ENCODE data around the gene ZFAND3. TPM values are rescaled to one million over a fixed set of nuclear protein-coding genes. Genes with fewer than 3 reads are reported as not detected.
"Not testable (repeated sequence)": the region's sequence is repeated elsewhere in the genome, so short reads cannot be mapped to it uniquely, and the experiment has no call there.

Gene ZFAND3
- total and polyA plus RNA-seq, 2 donors (not counting 3 experiments of a cell fraction or from before 2014, with no cell fraction given), result 15.4 to 54.2 TPM

DNA sequence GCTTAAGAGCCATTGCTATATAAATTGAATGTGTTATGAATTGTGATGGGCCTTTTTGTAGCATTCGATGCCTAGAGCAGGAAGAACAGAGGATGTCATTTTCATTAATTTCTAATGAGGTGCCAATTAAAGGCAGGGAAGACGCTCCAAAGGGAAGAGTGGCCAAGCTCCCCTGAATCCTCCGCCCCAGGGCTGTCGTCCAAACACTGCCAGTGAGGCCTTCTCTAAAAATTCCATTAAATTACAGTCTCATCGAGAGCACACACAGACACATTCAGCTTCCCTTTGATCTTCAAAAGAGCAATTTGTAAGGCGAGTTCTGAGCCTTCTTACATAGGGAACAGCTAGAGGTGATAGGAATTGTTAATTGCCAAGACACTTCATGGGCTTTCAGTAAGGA, 300.0 kb downstream of the ZFAND3 start:
- ChIA-PET POLR2A (no interaction called here), CTCF (interaction anchor here (1.0 kb wide), 3 partner anchors 89 to 375 kb away, joined by 3 read pairs; no protein-coding TSS in a partner anchor)
- dilution Hi-C loops (cut with MboI; ENCODE audit: extremely low pct_ligation_motif_present, low sequenced_read_pairs), result no loop called here
- no peaks in the 10 kb centered on the region for H3K9me3 ChIP-seq (replicated peaks; ENCODE audit: control insufficient read depth, insufficient read depth, low read length)
- H3K4me3 ChIP-seq (replicated peaks in 1 of 3; ENCODE audit: insufficient read depth in 1 of 3, low read depth in 1 of 3, low read length in 3 of 3), result no peak overlapping the region
- H4K20me1 ChIP-seq (replicated peaks; ENCODE audit: control insufficient read depth, extremely low read depth, insufficient read depth, low read length), result no peaks in the 10 kb centered on the region
- H3K27ac ChIP-seq (ENCODE audit: insufficient read depth, low read depth, low read length), result no peak overlapping the region
- no peak for DNase-seq (ENCODE audit: low read depth, low spot score)
- intact Hi-C loops (cut with micrococcal nuclease), result no loop called here
- H3K9me1 ChIP-seq (replicated peaks; ENCODE audit: control insufficient read depth, extremely low read depth, insufficient read depth, low read length), result no peaks in the 10 kb centered on the region
- no peak overlapping the region for H3K4me2 ChIP-seq (ENCODE audit: insufficient read depth, low read length)
- H3K79me2 ChIP-seq (ENCODE audit: control insufficient read depth, insufficient read depth, low read length), result peaks cover 2% of the 10 kb centered on the region
- BruUV-seq (replicated peaks), result no TSS peak
- H3K27me3 ChIP-seq (ENCODE audit: control insufficient read depth in 2 of 2, insufficient read depth in 2 of 2, low read length in 2 of 2), result no peaks in the 10 kb centered on the region
- peaks cover 0 to 3% of the 10 kb centered on the region in 2 experiments for H3K36me3 ChIP-seq (ENCODE audit: control insufficient read depth in 2 of 2, extremely low read depth in 1 of 2, insufficient read depth in 2 of 2, low read length in 2 of 2)
- no peak overlapping the region for H3K9ac ChIP-seq (replicated peaks; ENCODE audit: extremely low read depth, insufficient read depth, low read length)
- TF ChIP-seq POLR2A (IDR thresholded peaks at IDR 0.05; ENCODE audit: low read depth, low read length) (no peak), MYC (IDR thresholded peaks at IDR 0.05; ENCODE audit: low read depth, low read length) (no peak), FOS (IDR thresholded peaks at IDR 0.05; ENCODE audit: borderline replicate concordance, insufficient read depth, low read length) (no peak), GATA2 (IDR thresholded peaks at IDR 0.05; ENCODE audit: insufficient read depth, insufficient read length, low read depth, low read length) (no peak), JUN (IDR thresholded peaks at IDR 0.05; ENCODE audit: borderline replicate concordance, insufficient read depth, insufficient read length, low read depth) (no peak), POLR2AphosphoS5 (IDR thresholded peaks at IDR 0.05; ENCODE audit: insufficient read depth, low read depth, low read length) (no peak), EZH2 (IDR thresholded peaks at IDR 0.05; ENCODE audit: borderline replicate concordance, low read depth, low read length, severe bottlenecking) (no peak)
- TF ChIP-seq, protein P1, sequence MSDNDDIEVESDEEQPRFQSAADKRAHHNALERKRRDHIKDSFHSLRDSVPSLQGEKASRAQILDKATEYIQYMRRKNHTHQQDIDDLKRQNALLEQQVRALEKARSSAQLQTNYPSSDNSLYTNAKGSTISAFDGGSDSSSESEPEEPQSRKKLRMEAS (IDR thresholded peaks at IDR 0.05; ENCODE audit: insufficient read depth, insufficient read length), result no peak
- TF ChIP-seq, protein P2, sequence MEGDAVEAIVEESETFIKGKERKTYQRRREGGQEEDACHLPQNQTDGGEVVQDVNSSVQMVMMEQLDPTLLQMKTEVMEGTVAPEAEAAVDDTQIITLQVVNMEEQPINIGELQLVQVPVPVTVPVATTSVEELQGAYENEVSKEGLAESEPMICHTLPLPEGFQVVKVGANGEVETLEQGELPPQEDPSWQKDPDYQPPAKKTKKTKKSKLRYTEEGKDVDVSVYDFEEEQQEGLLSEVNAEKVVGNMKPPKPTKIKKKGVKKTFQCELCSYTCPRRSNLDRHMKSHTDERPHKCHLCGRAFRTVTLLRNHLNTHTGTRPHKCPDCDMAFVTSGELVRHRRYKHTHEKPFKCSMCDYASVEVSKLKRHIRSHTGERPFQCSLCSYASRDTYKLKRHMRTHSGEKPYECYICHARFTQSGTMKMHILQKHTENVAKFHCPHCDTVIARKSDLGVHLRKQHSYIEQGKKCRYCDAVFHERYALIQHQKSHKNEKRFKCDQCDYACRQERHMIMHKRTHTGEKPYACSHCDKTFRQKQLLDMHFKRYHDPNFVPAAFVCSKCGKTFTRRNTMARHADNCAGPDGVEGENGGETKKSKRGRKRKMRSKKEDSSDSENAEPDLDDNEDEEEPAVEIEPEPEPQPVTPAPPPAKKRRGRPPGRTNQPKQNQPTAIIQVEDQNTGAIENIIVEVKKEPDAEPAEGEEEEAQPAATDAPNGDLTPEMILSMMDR (IDR thresholded peaks at IDR 0.05; ENCODE audit: extremely low read depth in 1 of 2, insufficient read depth in 1 of 2, low read depth in 1 of 2, low read length in 2 of 2), result no peak
- no peak overlapping the region for H2AFZ ChIP-seq (ENCODE audit: low read depth, low read length)
- FAIRE-seq, result no peak
- peaks cover 16% of the 10 kb centered on the region for H3K4me1 ChIP-seq (ENCODE audit: control insufficient read depth, extremely low read depth, insufficient read depth, low read length)

DNA sequence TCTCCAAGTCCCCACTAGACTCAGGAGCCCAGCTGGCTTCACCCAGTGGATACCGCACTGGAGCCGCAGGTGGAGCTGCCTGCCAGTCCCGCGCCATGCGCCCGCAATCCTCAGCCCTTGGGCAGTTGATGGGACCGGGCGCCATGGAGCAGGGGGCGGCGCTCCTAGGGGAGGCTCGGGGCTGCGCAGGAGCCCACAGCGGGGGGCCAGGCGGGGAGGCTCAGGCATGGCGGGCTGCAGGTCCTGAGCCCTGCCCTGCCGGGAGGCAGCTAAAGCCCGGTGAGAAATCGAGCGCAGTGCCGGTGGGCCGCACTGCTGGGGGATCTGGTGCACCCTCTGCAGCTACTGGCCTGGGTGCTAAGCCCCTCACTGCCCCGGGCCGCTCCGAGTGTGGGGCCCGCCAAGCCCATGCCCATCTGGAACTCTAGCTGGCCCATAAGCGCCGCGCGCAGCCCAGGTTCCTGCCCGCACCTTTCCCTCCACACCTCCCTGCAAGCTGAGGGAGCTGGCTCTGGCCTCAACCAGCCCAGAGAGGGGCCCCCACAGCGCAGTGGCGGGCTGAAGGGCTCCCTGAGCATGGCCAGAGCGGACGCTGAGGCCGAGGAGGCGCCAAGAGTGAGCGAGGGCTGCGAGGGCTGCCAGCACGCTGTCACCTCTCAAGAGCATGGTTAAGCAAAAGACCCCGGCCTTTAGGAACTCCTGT, 304.8 kb downstream of the ZFAND3 start:
- CTCF ChIA-PET, result interaction anchor here (0.9 to 1.2 kb wide), 2 partner anchors 13 to 370 kb away, joined by 3 read pairs; no protein-coding TSS in a partner anchor
- FAIRE-seq; intact Hi-C loops (cut with micrococcal nuclease); BruUV-seq (replicated peaks); H3K9me1 ChIP-seq (replicated peaks; ENCODE audit: control insufficient read depth, extremely low read depth, insufficient read depth, low read length); dilution Hi-C loops (cut with MboI; ENCODE audit: extremely low pct_ligation_motif_present, low sequenced_read_pairs); DNase-seq (ENCODE audit: low read depth, low spot score); H3K9me3 ChIP-seq (replicated peaks; ENCODE audit: control insufficient read depth, insufficient read depth, low read length); H3K9ac ChIP-seq (replicated peaks; ENCODE audit: extremely low read depth, insufficient read depth, low read length); H3K36me3 ChIP-seq (ENCODE audit: control insufficient read depth in 2 of 2, extremely low read depth in 1 of 2, insufficient read depth in 2 of 2, low read length in 2 of 2); H3K4me3 ChIP-seq (replicated peaks in 1 of 3; ENCODE audit: insufficient read depth in 1 of 3, low read depth in 1 of 3, low read length in 3 of 3); H3K79me2 ChIP-seq (ENCODE audit: control insufficient read depth, insufficient read depth, low read length); H2AFZ ChIP-seq (ENCODE audit: low read depth, low read length); H3K27me3 ChIP-seq (ENCODE audit: control insufficient read depth in 2 of 2, insufficient read depth in 2 of 2, low read length in 2 of 2); H3K4me2 ChIP-seq (ENCODE audit: insufficient read depth, low read length); POLR2A ChIA-PET; H3K27ac ChIP-seq (ENCODE audit: insufficient read depth, low read depth, low read length); H4K20me1 ChIP-seq (replicated peaks; ENCODE audit: control insufficient read depth, extremely low read depth, insufficient read depth, low read length); H3K4me1 ChIP-seq (ENCODE audit: control insufficient read depth, extremely low read depth, insufficient read depth, low read length): not testable (repeated sequence)
